ENCODE measurements around the gene KIAA1614.

DNA sequence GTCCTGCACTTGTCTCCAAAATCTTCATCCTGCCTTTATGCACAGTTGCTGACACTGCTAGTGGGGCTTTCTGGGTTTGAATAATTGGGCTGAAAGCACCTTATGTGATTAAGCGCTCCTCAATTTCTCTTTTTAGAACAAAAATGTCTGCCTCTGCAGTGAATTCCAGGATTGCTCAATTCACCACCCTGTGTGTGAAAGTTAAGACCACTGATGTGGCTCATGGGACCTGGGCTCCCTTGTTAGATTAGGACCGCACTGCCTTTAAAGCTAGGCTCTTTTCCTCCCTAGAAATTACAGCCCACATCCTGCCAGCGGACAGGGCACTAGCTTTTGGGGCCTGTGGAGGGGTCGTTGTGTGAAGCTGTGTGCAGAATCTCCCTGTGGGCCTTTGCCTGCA, 18.8 kb downstream of the KIAA1614 start:
- TF ChIP-seq POLR2AphosphoS5 (IDR thresholded peaks at IDR 0.05; ENCODE audit: borderline replicate concordance, low read depth, low read length) (no peak), EZH2 (IDR thresholded peaks at IDR 0.05) (no peak)
